ENCODE results near the gene GORASP1.

GRCh38 chr3:39149498-39150147 lies 42.2 kb upstream of the GORASP1 start:
- TF ChIP-seq CTCF (optimal IDR thresholded peaks at IDR 0.05 in 1 of 3, IDR thresholded peaks at IDR 0.05 in 1 of 3, conservative IDR thresholded peaks at IDR 0.05 in 1 of 3; ENCODE audit: extremely low read depth in 1 of 3, insufficient read depth in 2 of 3, low read length in 3 of 3) = no peak
- TF ChIP-seq EZH2 (IDR thresholded peaks at IDR 0.05; ENCODE audit: low read length) = no peak

All from keratinocyte (primary cell).